H1 (cell line): ENCODE results near the gene JMJD8. TPM values are rescaled to one million over a fixed set of nuclear protein-coding genes. Genes with fewer than 3 reads are reported as not detected.
A peak's percentile ranks its signal among the peaks of the same experiment; 100 is the strongest.

Experiments
- BACH1 ChIP-seq: IDR thresholded peaks from 2 replicates; pipeline ENCODE4 v1.6.1; 2012; ENCODE audit warnings: low read length, improper control_type of control experiment
- CHD7 ChIP-seq: fragments of 300-600 bp; sonication (generic); IDR thresholded peaks from 2 replicates; pipeline ENCODE4 v1.7.1; 2012; ENCODE audit warnings: low read length, moderate library complexity, mild to moderate bottlenecking, inconsistent platforms; ENCODE audit not compliant: insufficient replicate concordance
- FOSL1 ChIP-seq: IDR thresholded peaks from 2 replicates; pipeline ENCODE4 v1.6.1; 2011; ENCODE audit warnings: mild to moderate bottlenecking, low read depth, low read length, moderate library complexity; ENCODE audit not compliant: insufficient read depth
- GABPA ChIP-seq: IDR thresholded peaks from 2 replicates; pipeline ENCODE4 v1.6.1; 2011; ENCODE audit warnings: mild to moderate bottlenecking, low read length, moderate library complexity, borderline replicate concordance; ENCODE audit not compliant: insufficient read depth
- GTF2F1 ChIP-seq: IDR thresholded peaks from 2 replicates; pipeline ENCODE4 v1.6.1; 2012; ENCODE audit warnings: low read depth, low read length, improper control_type of control experiment, borderline replicate concordance
- HDAC2 ChIP-seq, 2 experiments: fragments of 300-600 bp in 1 of 2; sonication (generic) in 1 of 2; IDR thresholded peaks; 2 replicates each; pipeline ENCODE4 v1.6.1; 2011 to 2012; ENCODE audit warnings: low read depth in 2 of 2, low read length in 2 of 2, mild to moderate bottlenecking in 2 of 2, moderate library complexity in 2 of 2, borderline replicate concordance in 1 of 2, inconsistent platforms in 1 of 2
- PHF8 ChIP-seq: fragments of 200-600 bp; sonication (generic); conservative IDR thresholded peaks from 2 replicates; pipeline ENCODE4 v1.7.1; 2012; ENCODE audit warnings: low read depth, mild to moderate bottlenecking, inconsistent platforms, low read length, moderate library complexity
- POLR2AphosphoS5 ChIP-seq: IDR thresholded peaks from 2 replicates; pipeline ENCODE4 v1.6.1; 2011; ENCODE audit warnings: low read depth, low read length
- polyA plus RNA-seq, 7 experiments: library from polyadenylated mRNA; depleted of rRNA in 3 of 7; stranded (reverse) in 5 of 7; unstranded in 2 of 7; fragments of >200 nt in 5 of 7; fragments of 200-250 nt in 2 of 7; gene quantifications; 1 replicate in 5 of 7; 2 replicates in 1 of 7; 4 replicates in 1 of 7; pipeline versions ENCODE4 v1.2.1 to v1.2.3, GENCODE V29; 2011 to 2013; ENCODE audit warnings: missing spikeins in 2 of 7, mixed read lengths in 2 of 7
- total RNA-seq: library from RNA; stranded (reverse); fragmentation: NEBNext Ultra II Directional; extraction: Animal tissue kit (Norgen Biotek cat#: 25700); gene quantifications from 2 replicates; pipeline ENCODE4 v1.2.1, GENCODE V29; 2021

Gene JMJD8
- total and polyA plus RNA-seq, 2 of the 8 experiments (the other 6 are each of a cell fraction or from before 2014, with no cell fraction given): 46.4 to 87.4 TPM

- TF ChIP-seq CHD7 (no peak), FOSL1 (no peak), GABPA (peak; percentile 62; the same call in 1 of the 2 replicates), POLR2AphosphoS5 (no peak; the same call in 1 of the 2 replicates), GTF2F1 (no peak), PHF8 (no peak), BACH1 (no peak; the same call in 1 of the 2 replicates), HDAC2 (IDR thresholded peaks at IDR 0.05; ENCODE audit: borderline replicate concordance in 1 of 2, low read depth in 2 of 2, low read length in 2 of 2) (no peak)
Measured at GRCh38 chr16:660459-661183, 23.5 kb downstream of the JMJD8 start (continued).
